ENCODE data around the gene LRP8.

LRP8 gene

GRCh38 chr1:53367503-53368313, 39.8 kb upstream of the LRP8 start:
- Histone ChIP-seq H3K9ac (ENCODE audit: low read depth, low read length) (no peak overlapping the region), H3K9me3 (ENCODE audit: control insufficient read depth, insufficient read depth, low read length) (no peaks in the 10 kb centered on the region), H3K4me1 (ENCODE audit: insufficient read depth, low read length) (peaks cover 6% of the 10 kb centered on the region; the same call in 1 of the 2 replicates), H3K36me3 (ENCODE audit: insufficient read depth, low read length) (no peaks in the 10 kb centered on the region)

GRCh38 chr1:53366901-53367502, 39.1 kb upstream of the LRP8 start:
- Histone ChIP-seq H3K36me3 (ENCODE audit: insufficient read depth, low read length) (no peaks in the 10 kb centered on the region), H3K4me1 (ENCODE audit: insufficient read depth, low read length) (peaks cover 6% of the 10 kb centered on the region; the same call in 1 of the 2 replicates), H3K9ac (ENCODE audit: low read depth, low read length) (no peak overlapping the region), H3K9me3 (ENCODE audit: control insufficient read depth, insufficient read depth, low read length) (no peaks in the 10 kb centered on the region)

- no peak overlapping the region for H3K9ac ChIP-seq (ENCODE audit: low read depth, low read length)
- H3K36me3 ChIP-seq (ENCODE audit: insufficient read depth, low read length), result no peaks in the 10 kb centered on the region
- H3K9me3 ChIP-seq (ENCODE audit: control insufficient read depth, insufficient read depth, low read length), result no peaks in the 10 kb centered on the region
- H3K4me1 ChIP-seq (ENCODE audit: insufficient read depth, low read length), result no peaks in the 10 kb centered on the region; the same call in 1 of the 2 replicates
These were observed 37.7 kb upstream of the LRP8 start for GRCh38 chr1:53365437-53366063.

- H3K4me1 ChIP-seq (ENCODE audit: insufficient read depth, low read length), result no peaks in the 10 kb centered on the region; the same call in 1 of the 2 replicates
- no peaks in the 10 kb centered on the region for H3K36me3 ChIP-seq (ENCODE audit: insufficient read depth, low read length)
- no peak overlapping the region for H3K9ac ChIP-seq (ENCODE audit: low read depth, low read length)
- H3K9me3 ChIP-seq (ENCODE audit: control insufficient read depth, insufficient read depth, low read length), result no peaks in the 10 kb centered on the region
These were observed 35.2 kb upstream of the LRP8 start for GRCh38 chr1:53362851-53363642.

GRCh38 chr1:53362270-53362669, 34.4 kb upstream of the LRP8 start:
- H3K36me3 ChIP-seq (ENCODE audit: insufficient read depth, low read length), result no peaks in the 10 kb centered on the region
- no peaks in the 10 kb centered on the region for H3K4me1 ChIP-seq (ENCODE audit: insufficient read depth, low read length)
- H3K9ac ChIP-seq (ENCODE audit: low read depth, low read length), result no peak overlapping the region
- H3K9me3 ChIP-seq (ENCODE audit: control insufficient read depth, insufficient read depth, low read length), result no peaks in the 10 kb centered on the region

- no peaks in the 10 kb centered on the region; the same call in 1 of the 2 replicates for H3K9me3 ChIP-seq (ENCODE audit: control insufficient read depth, insufficient read depth, low read length)
- H3K36me3 ChIP-seq (ENCODE audit: insufficient read depth, low read length), result no peaks in the 10 kb centered on the region
- H3K4me1 ChIP-seq (ENCODE audit: insufficient read depth, low read length), result no peaks in the 10 kb centered on the region
- H3K9ac ChIP-seq (ENCODE audit: low read depth, low read length), result no peak overlapping the region
These were observed 33.7 kb upstream of the LRP8 start for GRCh38 chr1:53361541-53361961.

- Histone ChIP-seq H3K9me3 (ENCODE audit: control insufficient read depth, insufficient read depth, low read length) (no peaks in the 10 kb centered on the region; the same call in 1 of the 2 replicates), H3K9ac (ENCODE audit: low read depth, low read length) (no peak overlapping the region), H3K36me3 (ENCODE audit: insufficient read depth, low read length) (no peaks in the 10 kb centered on the region), H3K4me1 (ENCODE audit: insufficient read depth, low read length) (no peaks in the 10 kb centered on the region)
These were observed 32.0 kb upstream of the LRP8 start for GRCh38 chr1:53359934-53360276.

- H3K4me1 ChIP-seq (ENCODE audit: insufficient read depth, low read length), result no peaks in the 10 kb centered on the region
- no peaks in the 10 kb centered on the region; the same call in 1 of the 2 replicates for H3K9me3 ChIP-seq (ENCODE audit: control insufficient read depth, insufficient read depth, low read length)
- no peaks in the 10 kb centered on the region for H3K36me3 ChIP-seq (ENCODE audit: insufficient read depth, low read length)
- H3K9ac ChIP-seq (ENCODE audit: low read depth, low read length), result no peak overlapping the region
These were observed 31.5 kb upstream of the LRP8 start for GRCh38 chr1:53359225-53359933.

- no peaks in the 10 kb centered on the region for H3K4me1 ChIP-seq (ENCODE audit: insufficient read depth, low read length)
- no peaks in the 10 kb centered on the region; the same call in 1 of the 2 replicates for H3K9me3 ChIP-seq (ENCODE audit: control insufficient read depth, insufficient read depth, low read length)
- H3K36me3 ChIP-seq (ENCODE audit: insufficient read depth, low read length), result no peaks in the 10 kb centered on the region
- no peak overlapping the region for H3K9ac ChIP-seq (ENCODE audit: low read depth, low read length)
These were observed 28.8 kb upstream of the LRP8 start for GRCh38 chr1:53356637-53357036.

GRCh38 chr1:53354119-53354518, 26.2 kb upstream of the LRP8 start:
- Histone ChIP-seq H3K9ac (ENCODE audit: low read depth, low read length) (no peak overlapping the region), H3K4me1 (ENCODE audit: insufficient read depth, low read length) (peaks cover 12% of the 10 kb centered on the region), H3K36me3 (ENCODE audit: insufficient read depth, low read length) (no peaks in the 10 kb centered on the region), H3K9me3 (ENCODE audit: control insufficient read depth, insufficient read depth, low read length) (no peaks in the 10 kb centered on the region; the same call in 1 of the 2 replicates)

- Histone ChIP-seq H3K9ac (ENCODE audit: low read depth, low read length) (no peak overlapping the region), H3K9me3 (ENCODE audit: control insufficient read depth, insufficient read depth, low read length) (no peaks in the 10 kb centered on the region; the same call in 1 of the 2 replicates), H3K4me1 (ENCODE audit: insufficient read depth, low read length) (peaks cover 19% of the 10 kb centered on the region), H3K36me3 (ENCODE audit: insufficient read depth, low read length) (no peaks in the 10 kb centered on the region)
These were observed 24.7 kb upstream of the LRP8 start for GRCh38 chr1:53352561-53352960.

GRCh38 chr1:53350853-53351767, 23.2 kb upstream of the LRP8 start:
- Histone ChIP-seq H3K9ac (ENCODE audit: low read depth, low read length) (no peak overlapping the region), H3K4me1 (ENCODE audit: insufficient read depth, low read length) (peaks cover 19% of the 10 kb centered on the region)

More at GRCh38 chr1:53350853-53351767, 23.2 kb upstream of the LRP8 start:
- no peaks in the 10 kb centered on the region for H3K36me3 ChIP-seq (ENCODE audit: insufficient read depth, low read length)
- no peaks in the 10 kb centered on the region for H3K9me3 ChIP-seq (ENCODE audit: control insufficient read depth, insufficient read depth, low read length)
